ENCODE measurements around the gene DHDDS.
A peak's percentile ranks its signal among the peaks of the same experiment; 100 is the strongest.

DHDDS gene

DNA sequence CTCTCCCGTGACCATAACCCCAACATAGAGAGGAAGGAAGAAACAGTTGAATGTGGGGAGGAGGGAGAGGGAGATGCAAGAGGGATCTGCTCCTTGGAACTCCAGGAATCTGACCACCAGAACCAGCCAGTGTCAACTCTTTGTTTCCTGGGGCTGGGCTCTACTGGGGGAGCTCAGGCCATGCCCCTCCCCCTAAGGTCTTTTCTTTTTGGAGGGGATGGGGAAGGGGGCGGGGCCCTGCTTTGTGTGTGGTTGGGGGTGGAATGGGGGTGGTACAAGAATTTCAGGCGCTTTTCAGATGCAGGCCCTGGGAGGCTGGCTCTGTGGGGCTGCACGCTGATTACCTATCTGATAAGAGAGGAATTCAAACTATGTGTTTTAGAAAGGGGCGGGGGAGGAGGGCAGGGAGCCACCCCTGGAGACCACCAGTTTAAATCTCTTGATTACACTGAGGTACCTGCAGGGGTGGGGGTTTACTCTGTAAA lies 13.2 kb upstream of the DHDDS start:
- DNase-seq = no peak

DNA sequence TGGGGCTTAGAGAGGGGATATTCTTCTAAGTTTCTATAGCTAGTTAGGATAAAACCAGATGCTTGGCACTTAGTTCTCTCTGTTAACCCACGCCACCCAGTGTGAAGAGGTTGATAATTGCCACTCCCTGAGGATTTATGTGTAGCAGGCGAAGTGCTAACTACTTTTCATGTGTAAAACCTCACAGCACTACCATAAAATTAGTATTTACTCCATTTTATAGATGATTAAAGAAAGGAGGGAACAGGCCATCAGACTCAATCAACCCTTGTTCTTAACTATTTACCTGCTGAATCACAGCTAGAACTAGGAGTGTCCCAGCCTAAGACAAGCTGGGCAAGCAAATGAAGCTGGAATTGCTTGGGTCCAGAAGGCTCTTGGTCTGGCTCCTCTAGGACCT lies 12.6 kb upstream of the DHDDS start:
- no peak for DNase-seq

DNA sequence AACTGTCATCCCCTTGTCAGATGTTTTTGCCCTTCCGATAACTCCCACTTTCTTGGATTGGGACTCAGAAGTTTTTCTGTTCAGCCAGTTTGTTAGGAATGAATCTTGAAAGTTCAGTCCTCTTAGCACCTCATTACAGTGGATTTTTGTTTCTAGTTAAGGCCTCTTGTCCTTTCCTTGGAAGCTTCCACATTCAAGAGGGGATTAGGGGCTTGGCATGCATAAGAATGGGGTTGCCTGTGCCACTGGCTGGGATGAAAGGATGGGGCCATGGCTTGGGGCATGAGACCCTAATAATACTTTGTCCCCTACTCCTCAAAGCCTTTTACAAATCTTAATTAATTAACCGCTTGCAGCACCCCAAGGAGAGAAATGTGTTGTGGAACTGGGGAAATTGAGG lies 2.4 kb upstream of the DHDDS start:
- DNase-seq = no peak

DNA sequence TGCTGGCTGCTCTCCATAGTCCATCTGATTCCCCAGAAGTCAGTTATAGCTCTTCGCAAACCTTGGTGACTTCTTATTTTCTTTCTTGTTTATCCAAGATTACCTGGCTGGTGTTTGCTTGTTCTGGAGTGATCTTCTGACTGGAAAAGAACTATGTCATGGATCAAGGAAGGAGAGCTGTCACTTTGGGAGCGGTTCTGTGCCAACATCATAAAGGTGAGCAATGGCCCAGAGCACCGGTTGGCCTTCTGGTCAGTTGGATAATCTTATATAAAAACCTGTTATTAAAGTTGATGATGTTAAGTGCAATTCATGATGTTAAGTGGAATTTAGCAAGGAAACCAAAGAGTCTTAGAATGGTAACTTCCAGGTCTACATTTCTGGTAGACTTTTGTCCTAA lies 672 bp downstream of the DHDDS start:
- DNase-seq = no peak

DNA sequence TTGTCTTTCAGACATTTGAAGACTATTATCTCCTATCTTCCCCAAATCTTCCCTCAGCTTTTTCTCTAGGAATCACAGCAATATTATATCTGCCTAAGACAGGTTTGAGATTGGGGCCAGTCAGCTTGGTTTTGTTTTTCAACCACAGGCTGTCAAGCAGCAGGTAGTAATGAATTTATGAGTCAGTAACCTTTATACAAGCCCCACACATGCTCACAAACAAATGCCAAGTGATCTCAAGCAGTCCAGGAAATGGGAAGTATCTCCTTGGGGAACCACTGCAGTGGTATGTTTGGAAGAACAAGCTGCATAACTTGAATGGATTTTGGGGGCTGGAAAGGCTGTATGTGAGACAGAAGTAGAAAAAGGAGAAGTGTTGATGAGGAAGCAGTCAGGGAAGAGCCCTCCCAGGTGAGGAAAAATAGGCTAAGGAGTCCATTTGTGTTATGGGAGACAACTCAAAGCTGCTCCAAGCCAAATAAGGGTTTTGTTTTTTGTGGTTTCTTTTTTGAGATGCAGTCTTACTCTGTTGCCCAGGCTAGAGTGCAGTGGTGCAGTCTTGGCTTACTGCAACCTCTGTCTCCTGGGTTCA lies 2.1 kb downstream of the DHDDS start:
- peak in 1 of 2 experiments; percentile 4 for DNase-seq

DNA sequence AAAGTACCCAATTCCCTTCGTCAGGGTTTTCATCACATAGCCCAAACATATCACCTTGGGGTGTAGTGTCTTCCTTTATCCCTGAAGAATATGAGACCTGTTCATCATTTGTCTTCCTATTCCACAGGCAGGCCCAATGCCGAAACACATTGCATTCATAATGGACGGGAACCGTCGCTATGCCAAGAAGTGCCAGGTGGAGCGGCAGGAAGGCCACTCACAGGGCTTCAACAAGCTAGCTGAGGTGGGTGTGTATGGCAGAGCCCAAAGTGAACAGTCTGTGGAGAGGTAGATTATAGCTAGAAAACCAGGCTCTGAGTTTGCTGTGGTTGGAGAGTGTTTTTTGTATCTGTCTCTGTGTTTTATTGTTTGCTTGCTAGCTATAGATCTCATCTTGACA lies 5.9 kb downstream of the DHDDS start:
- peak in 1 of 2 experiments; percentile 50 for DNase-seq

DNA sequence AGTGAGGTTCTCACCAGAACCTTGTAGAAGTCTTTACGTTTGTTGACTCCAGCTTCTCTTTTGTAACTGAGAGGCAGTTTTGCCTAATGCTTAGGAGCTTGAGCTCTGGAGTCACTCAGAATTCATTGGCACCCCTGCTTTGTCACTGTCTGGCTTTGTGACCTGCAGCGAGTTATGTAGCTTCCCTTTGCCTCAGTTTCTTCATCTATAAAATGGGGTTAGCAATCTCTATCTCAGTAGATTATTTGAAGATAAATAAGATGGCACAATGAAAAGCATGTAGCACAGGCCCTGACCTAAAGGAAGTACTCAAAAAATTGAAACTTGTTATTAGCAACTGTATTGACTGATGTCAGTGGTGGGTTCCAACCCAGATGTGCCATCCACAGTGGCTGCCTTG lies 8.1 kb downstream of the DHDDS start:
- DNase-seq = no peak

DNA sequence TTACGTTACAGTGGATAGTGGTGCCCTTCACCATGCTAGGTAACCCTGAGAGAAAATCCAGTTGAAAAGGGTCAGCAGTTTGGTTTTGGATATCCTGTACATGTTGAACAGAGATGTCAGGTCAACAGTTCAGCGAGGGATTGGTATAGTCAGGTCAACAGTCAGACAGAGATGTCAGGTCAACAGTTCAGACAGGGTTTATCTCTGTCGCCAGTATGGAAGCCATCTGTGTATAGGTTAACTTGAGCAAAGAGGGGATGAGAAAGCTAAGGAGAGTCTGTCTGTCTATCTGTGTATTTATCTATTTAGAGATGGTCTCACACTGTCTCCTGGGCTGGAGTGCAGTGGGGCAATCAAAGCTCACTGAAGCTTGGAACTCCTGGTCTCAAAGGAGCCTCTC lies 17.7 kb downstream of the DHDDS start:
- no peak for DNase-seq

DNA sequence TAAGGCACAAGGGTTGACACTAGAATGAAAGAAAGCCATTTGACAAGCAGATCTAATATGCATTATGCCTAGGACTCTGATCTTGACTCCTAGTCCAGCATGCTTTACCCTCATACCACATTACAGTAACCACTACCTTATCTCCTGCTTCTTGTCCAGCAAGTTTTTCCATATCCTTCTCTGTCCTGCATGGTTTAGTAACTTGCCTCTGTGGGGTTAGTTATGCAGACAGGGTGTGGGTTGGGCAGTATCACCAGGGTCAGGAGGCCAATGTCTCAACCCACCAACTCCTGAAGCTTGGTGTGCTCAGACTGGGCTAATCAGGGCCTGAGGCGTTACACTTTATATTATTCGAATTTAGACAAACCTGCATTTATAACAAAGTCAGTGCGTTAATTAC lies 18.8 kb downstream of the DHDDS start:
- DNase-seq = no peak

DNA sequence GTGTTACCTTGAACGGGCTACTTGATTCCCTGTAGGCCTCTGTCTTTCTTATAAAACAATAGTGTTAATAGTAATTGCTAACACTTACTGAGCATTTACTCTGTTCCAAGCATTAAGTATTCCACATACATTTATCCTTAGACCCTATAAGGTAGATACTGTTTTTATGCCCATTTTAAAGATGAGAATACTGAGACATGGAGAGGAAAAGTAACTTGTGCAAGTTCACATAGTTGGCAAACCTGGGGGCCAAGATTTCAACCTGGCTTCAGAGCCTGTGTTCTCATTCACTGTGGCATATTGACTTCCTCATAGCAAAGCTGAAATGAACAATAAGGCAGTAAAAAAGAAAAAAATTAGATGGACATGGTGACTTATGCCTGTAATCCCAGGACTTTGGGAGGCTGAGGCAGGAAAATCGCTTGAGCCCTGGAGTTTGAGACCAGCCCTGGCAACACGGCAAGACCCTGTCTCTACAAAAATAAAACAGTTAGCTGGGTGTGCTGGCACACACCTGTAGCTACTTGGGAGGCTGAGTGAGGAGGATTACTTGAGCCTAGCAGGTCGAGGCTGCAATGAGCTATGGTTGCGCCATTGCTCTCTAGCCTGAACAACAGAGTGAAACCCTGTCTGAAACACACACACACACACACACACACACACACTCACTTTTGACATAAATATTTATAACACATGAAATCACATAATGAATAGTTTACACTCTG lies 20.5 kb downstream of the DHDDS start:
- no peak for DNase-seq

DNA sequence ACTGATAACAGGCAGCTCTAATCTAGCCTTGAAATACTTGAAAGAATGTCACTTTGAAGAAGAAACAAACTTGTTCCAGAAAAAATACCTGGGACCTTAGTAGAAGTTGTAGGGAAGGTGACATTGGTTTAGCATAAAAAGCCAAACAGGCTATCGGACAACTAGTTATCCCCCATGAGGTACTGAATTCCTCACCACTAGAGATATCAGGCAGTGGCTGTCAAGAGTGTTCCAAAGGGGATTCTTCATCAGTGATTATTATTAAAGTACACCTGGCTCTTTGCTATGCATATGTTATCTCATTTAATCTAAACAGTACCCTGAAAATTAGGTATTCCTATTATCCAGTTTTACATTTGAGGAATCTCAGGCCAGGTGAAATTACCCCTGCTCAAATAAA lies 27.0 kb downstream of the DHDDS start:
- DNase-seq = no peak

DNA sequence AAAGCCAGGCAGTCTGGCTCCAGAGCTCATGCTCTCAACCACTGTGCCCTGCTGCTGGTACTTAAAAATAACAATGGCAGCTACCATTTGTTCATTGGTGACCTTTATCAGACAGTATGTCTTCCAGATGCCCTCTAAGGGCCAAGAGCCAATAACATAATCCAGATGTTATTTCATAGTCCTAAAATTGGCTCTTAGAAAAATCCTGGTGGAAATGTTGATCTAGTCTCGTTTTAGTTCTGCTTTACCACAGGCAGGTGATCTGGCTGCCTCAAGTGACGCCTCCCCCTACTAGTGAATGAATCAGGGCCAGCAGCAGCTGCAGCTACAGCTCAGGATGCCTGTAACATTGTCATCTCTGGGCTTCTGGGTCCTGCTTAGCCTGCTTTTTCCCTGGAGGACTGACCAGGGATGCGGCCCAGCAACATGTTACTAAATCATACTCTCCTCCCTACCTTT lies 27.5 kb downstream of the DHDDS start:
- DNase-seq = no peak

DNA sequence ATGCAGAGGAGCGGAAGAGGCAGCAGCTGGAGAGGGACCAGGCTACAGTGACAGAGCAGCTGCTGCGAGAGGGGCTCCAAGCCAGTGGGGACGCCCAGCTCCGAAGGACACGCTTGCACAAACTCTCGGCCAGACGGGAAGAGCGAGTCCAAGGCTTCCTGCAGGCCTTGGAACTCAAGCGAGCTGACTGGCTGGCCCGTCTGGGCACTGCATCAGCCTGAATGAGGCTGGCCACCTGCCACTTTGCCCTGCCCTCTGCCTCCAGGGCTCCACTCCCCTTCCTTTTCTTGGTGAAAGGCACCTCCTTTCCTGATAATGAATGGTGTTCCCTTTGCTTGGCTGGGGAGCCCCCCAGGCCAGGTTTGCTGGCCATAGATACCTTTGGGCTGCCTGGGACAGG lies 36.8 kb downstream of the DHDDS start:
- no peak for DNase-seq

DNA sequence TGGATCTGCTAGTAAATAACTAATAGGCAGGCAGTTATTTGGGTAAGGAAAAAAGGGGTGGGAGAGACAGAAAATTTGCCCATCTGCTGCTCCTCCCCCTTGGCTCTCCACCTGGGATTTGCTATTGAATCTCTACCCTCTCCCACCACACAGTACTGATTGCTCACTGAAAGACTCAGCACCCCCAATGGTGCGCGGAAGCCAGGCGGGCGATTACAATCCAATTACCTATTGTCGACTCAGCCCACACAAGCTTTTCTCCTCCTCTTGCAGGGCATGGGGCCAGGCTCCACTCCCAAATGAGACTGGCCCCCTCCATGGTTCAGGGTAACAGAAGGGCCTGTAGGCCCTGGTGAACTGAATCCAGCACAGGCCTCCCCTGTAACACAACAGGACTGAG lies 37.4 kb downstream of the DHDDS start:
- DNase-seq = no peak

DNA sequence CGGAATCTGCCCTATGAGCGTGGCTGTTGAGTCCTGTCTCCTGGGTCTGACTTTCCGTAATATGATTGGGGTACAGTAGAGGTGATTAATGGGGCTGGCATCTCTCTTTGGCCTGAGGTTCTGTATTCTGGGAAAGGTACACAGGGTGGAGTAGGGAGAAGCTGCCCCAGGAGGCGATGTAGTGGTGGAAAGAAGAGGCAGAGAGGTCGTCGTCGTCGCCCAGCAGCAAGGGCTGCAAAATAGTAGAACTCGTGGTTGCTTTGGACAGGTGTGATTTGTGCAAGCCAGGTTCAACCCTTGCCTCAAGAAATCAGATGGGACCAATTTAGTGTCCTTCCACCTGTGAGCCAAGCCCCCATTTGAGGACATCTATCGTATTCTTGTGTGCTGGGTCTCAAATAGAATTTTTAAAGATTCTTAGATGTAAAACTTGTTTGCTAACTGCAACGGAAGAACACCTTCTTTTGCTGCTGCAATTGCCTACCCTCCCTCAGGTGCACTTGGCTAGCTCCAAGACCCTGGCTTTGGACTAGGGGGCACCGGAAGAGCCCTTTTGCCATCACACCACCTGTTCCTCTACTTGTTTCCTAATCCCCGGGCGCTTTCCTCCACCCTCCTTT lies 38.9 kb downstream of the DHDDS start:
- no peak for DNase-seq

DNA sequence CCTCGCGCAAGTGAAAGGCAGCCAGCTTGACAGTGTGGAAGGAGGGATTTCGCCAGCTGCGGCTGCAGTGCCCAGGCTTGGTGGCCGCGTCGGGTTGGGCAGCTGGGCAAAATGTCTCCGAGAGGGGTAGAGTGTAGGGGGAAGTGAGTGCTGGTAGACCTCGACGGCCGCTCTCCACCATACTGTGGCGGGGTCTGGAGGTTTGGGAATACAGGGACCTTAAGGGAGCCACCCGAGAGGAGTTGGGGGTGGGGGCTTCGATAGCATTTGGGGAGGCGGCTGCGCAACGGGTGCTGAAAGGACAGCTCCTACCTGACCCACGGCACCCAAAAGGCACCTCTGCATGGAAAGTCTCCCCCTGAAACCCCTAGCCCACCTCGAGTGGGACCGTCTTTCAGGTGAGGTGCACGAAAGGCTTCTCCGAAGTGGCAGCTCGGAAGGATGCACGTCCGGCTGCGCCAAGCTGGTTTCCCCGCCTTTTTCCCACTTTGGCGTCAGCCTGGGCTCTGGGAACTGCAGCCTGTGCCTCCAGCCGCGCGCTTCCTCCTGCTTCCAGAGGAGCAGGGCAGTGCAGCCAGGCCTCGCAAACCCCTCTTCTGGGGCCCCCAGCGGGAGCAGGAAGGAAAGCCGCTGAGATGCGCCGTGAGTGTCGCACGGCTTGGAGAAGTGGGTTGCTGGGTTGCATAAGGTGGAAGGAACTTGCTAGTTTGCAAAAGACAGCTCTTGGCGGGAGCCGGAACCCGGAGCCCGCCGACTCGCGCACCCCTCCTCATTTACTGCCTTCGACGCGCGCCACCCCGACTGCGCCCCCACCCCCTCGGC lies 39.6 kb downstream of the DHDDS start:
- DNase-seq = peak in 1 of 2 experiments; percentile 52

DNA sequence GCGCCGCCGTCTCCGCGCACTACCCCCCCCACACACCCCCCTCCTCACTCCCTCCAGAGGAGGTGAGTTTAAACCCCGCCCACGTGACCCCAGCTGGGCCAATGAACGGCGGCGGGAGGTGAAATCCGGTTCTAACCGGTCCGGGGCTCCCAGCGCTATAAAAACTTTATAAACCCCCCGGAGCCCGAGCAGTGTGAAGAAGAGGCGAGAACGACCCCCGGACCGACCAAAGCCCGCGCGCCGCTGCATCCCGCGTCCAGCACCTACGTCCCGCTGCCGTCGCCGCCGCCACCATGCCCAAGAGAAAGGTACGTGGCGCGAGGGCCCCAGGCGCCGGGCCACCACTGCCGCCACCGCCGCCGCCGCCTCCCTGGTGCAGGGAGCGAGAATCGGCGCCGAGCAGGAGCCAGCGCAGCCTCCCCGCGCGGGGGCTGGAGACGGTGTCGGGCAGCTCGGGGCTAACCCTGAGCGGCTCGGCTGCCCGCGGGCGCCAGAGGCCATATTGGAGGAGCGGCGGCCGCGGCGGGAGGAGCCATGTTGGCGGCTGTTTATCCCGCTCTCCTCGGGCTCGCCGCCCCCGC lies 40.3 kb downstream of the DHDDS start, which contains the start of gene HMGN2:
Gene HMGN2, plus strand, starts transcription at position 121 of the 581 bp plus-strand sequence. Its CDS starts 173 bp downstream, at position 294.
- DNase-seq = peak in 1 of 2 experiments; percentile 52

DNA sequence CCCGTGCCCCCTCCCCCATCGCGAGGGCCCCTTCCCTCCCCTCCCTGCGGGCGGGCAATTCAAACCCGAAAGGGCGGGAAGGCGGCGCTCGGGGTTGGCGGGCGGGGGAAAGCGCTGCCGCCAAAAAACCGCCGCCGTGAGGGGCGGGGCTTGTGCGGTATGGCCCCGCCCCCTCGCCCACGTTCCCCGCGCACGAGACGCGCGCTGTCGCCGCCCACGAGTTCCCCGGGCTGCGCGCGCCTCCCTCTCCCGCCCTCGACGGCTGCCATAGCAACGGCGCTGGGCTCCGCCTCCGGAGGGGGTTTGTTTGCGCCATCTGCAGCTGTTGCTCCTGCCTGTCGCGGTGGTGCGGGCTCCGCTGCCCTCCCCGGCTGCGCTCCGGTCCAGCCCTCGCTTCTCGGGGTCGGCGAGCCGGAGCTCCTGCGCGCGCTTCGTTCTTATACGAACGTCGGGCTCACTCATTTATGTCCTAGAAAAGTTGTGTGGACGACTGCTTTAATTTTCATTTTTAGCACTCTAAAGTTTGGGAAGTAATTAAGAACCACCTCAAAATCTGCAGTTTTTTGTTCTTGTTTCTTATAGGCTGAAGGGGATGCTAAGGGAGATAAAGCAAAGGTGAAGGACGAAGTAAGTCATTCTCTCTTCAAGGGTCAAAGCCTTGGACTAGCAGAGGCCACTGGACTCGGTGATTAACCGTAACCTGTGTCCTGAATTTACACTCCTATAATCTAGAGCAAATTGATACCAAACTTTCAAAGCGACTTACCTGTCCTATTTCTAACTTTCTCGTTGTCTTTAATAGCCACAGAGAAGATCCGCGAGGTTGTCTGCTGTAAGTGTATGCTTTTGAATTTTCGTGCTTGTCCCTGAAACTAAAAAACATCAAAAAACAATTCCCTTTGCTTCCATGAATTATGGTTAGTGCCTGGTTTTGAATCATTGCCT lies 41.1 kb downstream of the DHDDS start:
- DNase-seq = peak; percentile 42 to 87

DNA sequence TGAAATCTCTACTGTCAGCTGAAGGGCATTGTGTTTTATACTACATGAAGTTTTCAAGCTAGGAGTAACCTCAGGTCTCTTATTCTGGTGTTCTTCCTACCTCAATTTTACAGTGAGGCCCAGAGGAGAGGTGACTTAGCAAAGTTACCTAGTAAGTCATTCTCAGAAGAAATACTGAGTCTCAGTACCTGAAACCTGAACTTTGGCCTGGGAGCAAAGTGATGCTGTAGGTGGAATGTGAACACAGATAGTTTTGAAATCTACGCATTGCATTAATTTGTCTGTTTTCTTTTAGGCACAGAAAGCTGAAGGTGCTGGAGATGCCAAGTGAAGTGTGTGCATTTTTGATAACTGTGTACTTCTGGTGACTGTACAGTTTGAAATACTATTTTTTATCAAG lies 42.7 kb downstream of the DHDDS start:
- DNase-seq = no peak

DNA sequence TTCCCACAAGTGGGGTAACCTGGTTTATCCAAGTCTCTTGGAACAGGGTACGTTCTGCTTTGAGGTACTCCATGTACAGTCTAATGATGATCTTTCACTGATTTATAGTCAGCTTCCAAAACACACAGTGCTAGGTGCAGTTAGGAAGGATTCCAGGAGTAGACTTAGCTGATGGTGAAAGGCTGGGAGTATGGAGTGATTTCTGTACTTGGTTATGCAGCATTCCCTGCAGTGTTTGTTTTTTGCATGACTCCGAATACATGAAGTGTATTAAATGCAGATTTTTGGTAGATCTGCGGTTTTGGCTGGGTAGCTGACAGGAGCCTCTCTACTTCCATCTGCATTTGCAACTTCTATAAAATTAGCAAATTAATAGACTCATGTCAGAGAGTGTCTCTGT lies 43.9 kb downstream of the DHDDS start:
- no peak for DNase-seq

DNA sequence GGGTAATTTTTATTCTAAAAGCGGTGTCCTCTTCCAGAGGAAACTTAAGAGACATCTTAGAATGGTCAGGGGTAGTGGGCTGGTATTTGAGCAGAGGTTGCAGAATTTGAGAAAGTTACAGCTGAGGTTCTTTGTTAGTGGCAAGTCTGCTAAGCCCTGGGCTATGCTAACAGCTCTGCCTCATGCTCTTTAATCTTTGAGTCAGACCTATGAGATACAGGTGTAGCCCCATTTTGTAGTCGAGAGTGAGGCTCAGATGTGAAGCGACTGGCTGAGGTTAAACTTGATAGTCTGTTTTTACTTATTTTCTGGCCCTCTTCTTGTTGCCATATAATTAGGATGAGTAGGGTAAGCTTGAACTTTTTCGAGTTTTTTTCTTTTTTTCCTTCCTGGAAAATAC lies 44.8 kb downstream of the DHDDS start:
- no peak for DNase-seq

All from cerebellar nuclear complex (tissue), 1 donor.